ENCODE results near the gene TPPP3. TPM values are rescaled to one million over a fixed set of nuclear protein-coding genes. Genes with fewer than 3 reads are reported as not detected.

TPPP3 gene
- total RNA-seq, 4 donors from 2014 or later: 47.6 to 182 (median 121) TPM

DNA sequence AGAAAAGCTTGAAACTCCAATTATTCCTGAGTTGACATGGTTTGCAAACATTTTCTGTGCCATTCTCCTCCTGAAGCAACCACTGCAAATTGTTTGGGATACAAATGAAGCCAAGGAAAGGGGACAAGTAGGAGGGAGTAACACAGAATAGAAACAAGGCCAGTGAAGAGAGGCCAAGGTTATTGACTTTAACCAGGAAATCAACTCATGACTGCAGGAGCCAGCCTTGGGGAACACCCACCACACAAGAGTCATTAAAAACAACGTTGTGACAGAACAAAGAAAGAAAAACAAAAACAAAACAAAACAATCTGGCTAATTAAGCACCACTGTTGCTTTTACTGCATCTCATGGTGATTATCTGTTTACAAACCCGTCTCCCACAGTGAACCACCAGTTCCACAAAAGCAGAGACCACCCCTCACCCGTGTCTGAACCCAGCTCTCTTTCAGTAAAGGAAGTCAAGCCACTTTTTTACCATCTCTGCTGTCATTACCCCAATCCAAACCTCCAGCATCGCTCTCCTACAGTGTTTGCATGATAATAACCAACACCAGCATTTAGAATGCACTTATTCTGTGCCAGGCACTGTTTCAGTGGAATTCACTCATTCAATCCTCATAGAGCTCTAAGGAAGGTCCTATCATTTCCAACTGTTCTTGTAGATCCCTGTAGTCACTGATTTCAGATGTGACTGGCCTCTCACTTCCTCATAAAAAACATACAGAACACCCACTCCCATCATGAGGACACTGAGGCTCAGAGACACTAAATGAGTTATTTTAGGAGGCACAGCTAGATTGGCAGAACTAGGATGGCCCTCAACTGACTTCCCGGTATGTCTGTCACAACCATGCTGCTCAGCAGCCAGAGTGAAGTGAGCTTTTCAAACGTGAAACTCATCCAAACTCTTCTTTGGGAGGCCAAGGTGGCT lies 20.9 kb upstream of the TPPP3 start:
- H3K4me3 ChIP-seq: no peak overlapping the region

DNA sequence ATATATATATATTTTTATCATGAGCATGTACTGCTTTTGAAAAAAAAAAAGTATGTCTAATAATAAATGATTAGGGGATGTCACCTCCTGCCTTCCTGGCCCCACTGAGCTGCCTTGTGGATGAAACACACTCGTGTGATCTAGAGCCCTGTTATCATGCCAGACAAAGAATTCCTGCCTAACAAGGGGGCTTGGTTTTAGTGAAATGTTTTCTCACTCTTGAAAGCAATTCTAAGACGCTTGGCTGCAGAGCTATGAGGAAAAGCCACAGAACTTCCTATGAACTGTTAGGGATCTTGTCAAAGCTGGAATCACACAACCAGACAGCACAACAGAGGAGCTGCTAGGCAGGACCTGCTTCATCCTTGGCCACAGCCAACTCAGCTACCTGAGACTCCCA lies 19.0 kb upstream of the TPPP3 start:
- no peaks in the 10 kb centered on the region for H3K9me3 ChIP-seq
- no peak for TF ChIP-seq POLR2A (IDR thresholded peaks at IDR 0.05)
- no peak for TF ChIP-seq POLR2AphosphoS5 (IDR thresholded peaks at IDR 0.05)
- H3K27ac ChIP-seq: no peak overlapping the region
- DNase-seq (ENCODE audit: low spot score in 2 of 2): no peak
- no peaks in the 10 kb centered on the region for H3K36me3 ChIP-seq
- peaks cover 57% of the 10 kb centered on the region for H3K4me1 ChIP-seq
- 44% methylated on average over 2 of the region's 2 CpGs for WGBS
- no peak overlapping the region for H3K4me3 ChIP-seq
- no peaks in the 10 kb centered on the region for H3K27me3 ChIP-seq

More for the DNA sequence above, 20.9 kb upstream of the TPPP3 start:
- TF ChIP-seq POLR2A (IDR thresholded peaks at IDR 0.05) (no peak), EP300 (IDR thresholded peaks at IDR 0.05) (no peak), POLR2AphosphoS5 (IDR thresholded peaks at IDR 0.05) (no peak)
- TF ChIP-seq, protein P1, sequence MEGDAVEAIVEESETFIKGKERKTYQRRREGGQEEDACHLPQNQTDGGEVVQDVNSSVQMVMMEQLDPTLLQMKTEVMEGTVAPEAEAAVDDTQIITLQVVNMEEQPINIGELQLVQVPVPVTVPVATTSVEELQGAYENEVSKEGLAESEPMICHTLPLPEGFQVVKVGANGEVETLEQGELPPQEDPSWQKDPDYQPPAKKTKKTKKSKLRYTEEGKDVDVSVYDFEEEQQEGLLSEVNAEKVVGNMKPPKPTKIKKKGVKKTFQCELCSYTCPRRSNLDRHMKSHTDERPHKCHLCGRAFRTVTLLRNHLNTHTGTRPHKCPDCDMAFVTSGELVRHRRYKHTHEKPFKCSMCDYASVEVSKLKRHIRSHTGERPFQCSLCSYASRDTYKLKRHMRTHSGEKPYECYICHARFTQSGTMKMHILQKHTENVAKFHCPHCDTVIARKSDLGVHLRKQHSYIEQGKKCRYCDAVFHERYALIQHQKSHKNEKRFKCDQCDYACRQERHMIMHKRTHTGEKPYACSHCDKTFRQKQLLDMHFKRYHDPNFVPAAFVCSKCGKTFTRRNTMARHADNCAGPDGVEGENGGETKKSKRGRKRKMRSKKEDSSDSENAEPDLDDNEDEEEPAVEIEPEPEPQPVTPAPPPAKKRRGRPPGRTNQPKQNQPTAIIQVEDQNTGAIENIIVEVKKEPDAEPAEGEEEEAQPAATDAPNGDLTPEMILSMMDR (IDR thresholded peaks at IDR 0.05): no peak
- H3K9me3 ChIP-seq: no peaks in the 10 kb centered on the region
- no peaks in the 10 kb centered on the region for H3K36me3 ChIP-seq
- H3K27ac ChIP-seq: peak overlapping the region; percentile 82
- no peaks in the 10 kb centered on the region for H3K27me3 ChIP-seq
- no peak for DNase-seq (ENCODE audit: low spot score in 2 of 2)
- 48% methylated on average over 6 of the region's 6 CpGs for WGBS
- peaks cover 49% of the 10 kb centered on the region for H3K4me1 ChIP-seq

DNA sequence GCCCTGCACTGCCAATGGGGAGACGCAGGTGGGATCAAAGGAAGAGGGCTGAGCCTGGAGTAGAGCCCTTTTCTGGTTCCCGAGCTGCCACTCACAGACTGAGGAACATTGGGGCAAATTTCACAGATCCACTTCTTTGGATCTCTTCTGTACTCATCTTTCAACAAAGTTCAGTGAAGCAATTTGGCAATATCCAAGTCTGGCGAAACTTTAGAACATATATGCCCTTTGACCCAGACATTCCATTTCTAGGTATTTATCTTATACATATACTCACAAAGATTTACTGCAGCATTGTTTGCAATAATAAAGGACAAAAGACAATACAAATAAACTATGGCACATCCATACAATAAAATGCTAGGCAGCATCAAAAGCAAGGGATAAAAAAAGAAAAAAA lies 18.0 kb upstream of the TPPP3 start:
- WGBS: 91% methylated on average over 3 of the region's 3 CpGs
- TF ChIP-seq POLR2AphosphoS5 (IDR thresholded peaks at IDR 0.05) (no peak), EP300 (IDR thresholded peaks at IDR 0.05) (no peak), POLR2A (IDR thresholded peaks at IDR 0.05) (no peak)
- TF ChIP-seq, protein P1 (IDR thresholded peaks at IDR 0.05): no peak
- Histone ChIP-seq H3K36me3 (no peaks in the 10 kb centered on the region), H3K27me3 (no peaks in the 10 kb centered on the region), H3K9me3 (no peaks in the 10 kb centered on the region), H3K27ac (no peak overlapping the region), H3K4me3 (no peak overlapping the region), H3K4me1 (peaks cover 57% of the 10 kb centered on the region)
- DNase-seq (ENCODE audit: low spot score in 2 of 2): no peak

DNA sequence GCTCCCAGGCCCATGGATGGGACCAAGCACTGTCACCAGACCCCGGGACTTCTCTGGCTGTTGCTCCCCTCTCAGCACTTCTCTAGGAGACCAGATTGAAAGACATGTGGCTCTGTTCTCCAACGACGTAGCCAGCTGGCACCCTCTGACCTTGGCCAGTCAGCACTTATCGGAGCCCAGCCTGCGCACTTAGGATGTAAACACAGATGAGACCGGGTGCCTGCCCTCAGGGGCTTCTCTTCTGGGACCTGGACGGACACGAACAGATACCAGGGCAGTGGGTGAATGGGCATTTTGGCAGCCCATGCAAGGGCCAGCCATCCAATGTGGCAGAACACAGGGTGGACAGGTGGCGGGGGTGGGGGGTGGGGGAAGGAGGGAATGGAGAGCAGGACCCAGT lies 16.3 kb upstream of the TPPP3 start:
- TF ChIP-seq POLR2AphosphoS5 (IDR thresholded peaks at IDR 0.05) (no peak), EP300 (IDR thresholded peaks at IDR 0.05) (no peak), POLR2A (IDR thresholded peaks at IDR 0.05) (no peak)
- TF ChIP-seq, protein P1 (IDR thresholded peaks at IDR 0.05): no peak
- Histone ChIP-seq H3K9me3 (no peaks in the 10 kb centered on the region), H3K4me1 (peaks cover 58% of the 10 kb centered on the region), H3K36me3 (no peaks in the 10 kb centered on the region), H3K27ac (no peak overlapping the region), H3K4me3 (no peak overlapping the region), H3K27me3 (no peaks in the 10 kb centered on the region)
- 60% methylated on average over 2 of the region's 9 CpGs for whole genome bisulfite sequencing
- DNase-seq (ENCODE audit: low spot score in 2 of 2): no peak

DNA sequence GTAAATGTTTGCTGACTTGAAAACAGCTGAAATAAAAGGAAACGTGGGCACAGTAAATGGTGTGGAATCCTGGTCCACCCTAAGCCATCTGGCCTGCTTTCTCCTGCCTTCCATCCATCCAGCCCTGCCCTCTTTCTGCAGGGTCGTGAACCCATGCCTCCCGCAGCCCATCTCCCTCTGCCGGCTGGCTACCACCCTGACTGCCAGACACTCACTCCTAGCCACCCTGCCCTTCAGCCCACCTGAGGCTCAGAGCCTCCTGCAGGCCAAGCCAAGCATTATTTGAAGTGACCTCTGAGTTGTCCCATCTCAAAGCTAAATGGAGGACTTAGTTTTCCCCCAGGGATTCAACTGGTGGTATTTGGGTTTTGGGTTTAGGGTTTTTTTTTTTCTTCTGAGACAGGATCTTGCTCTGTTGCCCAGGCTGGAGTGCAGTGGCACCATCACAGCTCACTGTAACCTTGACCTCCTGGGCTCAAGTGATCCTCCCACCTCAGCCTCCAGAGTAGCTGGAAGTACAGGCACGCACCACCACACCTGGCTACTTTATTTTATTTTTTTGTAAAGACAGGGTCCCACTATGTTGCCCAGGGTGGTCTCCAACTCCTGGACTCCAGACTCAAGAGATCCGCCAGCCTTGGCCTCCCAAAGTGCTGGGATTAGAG lies 14.6 kb upstream of the TPPP3 start:
- whole genome bisulfite sequencing: 73% methylated on average over 6 of the region's 6 CpGs
- DNase-seq (ENCODE audit: low spot score in 2 of 2): no peak
- peak overlapping the region; percentile 93 for H3K27ac ChIP-seq
- no peaks in the 10 kb centered on the region for H3K9me3 ChIP-seq
- H3K4me3 ChIP-seq: no peak overlapping the region
- peaks cover 60% of the 10 kb centered on the region for H3K4me1 ChIP-seq
- H3K27me3 ChIP-seq: no peaks in the 10 kb centered on the region
- no peaks in the 10 kb centered on the region for H3K36me3 ChIP-seq
- TF ChIP-seq POLR2AphosphoS5 (IDR thresholded peaks at IDR 0.05) (no peak), POLR2A (IDR thresholded peaks at IDR 0.05) (no peak), EP300 (IDR thresholded peaks at IDR 0.05) (no peak)
- TF ChIP-seq, protein P1 (IDR thresholded peaks at IDR 0.05): no peak

Data from suprapubic skin (tissue), 4 donors.